Measurements from ENCODE around the gene CEP120.

- no peak for TF ChIP-seq CTCF (IDR thresholded peaks at IDR 0.05)
- no peak for TF ChIP-seq POLR2A (IDR thresholded peaks at IDR 0.05)
Measured at GRCh38 chr5:123441408-123441807, 18.2 kb upstream of the CEP120 start.

All from adrenal gland (tissue), 5 donors.